ENCODE results near the gene MIGA2.

The MIGA2 gene

DNA sequence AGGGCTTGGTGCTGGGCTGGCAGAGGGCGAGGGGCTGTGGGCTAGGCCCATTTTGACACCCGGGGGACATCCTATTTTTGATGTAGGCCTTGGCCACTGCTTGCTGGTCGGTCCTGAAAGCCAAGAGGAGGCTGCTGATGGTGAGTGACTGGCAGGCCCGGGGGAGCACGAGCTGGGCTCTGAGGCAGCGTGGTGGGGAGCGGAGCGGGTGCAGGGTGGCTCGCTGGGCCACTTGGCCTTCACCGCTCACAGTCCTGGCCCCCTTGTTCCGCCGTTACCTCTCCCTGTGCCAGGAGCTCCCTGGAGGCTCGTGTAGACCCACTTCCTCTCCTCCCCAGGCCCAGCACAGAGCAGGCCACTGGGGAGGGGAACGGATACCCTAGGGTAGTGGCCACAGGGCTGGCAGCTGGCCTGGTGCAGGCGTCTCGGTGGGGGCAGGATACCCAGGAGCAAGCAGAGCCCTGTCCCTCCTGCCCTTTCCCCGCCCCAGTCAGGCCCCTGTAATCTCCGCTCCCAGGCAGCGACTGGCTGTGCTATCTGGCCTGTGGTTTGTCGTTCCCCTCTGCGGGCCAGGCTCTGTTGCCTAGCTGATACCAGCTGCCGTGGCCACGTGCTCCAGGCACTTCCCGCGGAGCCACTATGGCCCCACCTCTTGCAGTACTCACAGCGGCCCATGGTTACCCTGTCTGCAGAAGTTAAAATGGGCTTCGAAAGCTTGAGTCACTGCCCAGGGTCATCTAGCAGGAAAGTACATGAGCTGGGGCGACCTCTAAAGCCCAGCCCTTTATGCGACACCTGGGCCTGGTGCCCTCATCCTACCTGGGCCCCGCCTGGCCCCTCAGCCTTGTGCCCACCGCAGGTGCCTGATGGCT is 32.8 kb downstream of the MIGA2 start:
- DNase-seq (ENCODE audit: low spot score), result peak; percentile 58

DNA sequence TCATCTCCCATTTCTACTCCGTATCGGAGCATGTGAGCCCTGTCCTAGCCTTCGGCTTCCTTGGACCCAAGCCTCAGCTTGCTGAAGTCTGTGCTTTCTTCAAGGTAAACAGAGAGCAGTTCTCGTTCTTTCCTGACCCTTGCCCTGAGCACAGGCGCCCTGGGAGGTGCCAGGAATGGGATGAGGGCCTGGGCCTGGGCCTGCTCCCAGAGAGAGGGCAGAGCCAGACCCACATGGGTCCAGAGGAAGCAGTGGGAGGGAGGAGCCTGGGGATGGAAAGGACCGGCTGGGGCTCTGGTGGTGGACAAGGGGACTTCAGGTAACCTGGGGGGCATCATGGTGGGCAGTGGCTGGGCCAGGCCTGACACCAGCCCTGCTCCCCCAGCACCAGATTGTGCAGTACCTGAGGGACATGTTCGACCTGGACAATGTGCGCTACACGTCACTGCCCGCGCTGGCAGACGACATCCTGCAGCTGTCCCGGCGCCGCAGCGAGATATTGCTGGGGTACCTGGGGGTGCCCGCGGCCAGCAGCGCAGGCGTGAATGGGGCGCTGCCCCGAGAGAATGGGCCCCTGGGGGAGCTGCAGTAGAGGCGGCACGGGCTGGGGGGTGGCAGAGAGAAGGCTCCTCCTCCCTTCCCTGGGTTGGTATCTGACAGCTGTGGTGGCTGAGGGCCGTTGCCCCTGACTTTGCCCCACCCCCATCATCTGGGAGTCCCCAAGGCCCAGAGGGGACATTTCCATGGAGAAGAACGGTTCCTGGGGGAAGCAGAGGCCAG is 33.6 kb downstream of the MIGA2 start:
- DNase-seq (ENCODE audit: low spot score), result no peak
- TF ChIP-seq, protein P1, sequence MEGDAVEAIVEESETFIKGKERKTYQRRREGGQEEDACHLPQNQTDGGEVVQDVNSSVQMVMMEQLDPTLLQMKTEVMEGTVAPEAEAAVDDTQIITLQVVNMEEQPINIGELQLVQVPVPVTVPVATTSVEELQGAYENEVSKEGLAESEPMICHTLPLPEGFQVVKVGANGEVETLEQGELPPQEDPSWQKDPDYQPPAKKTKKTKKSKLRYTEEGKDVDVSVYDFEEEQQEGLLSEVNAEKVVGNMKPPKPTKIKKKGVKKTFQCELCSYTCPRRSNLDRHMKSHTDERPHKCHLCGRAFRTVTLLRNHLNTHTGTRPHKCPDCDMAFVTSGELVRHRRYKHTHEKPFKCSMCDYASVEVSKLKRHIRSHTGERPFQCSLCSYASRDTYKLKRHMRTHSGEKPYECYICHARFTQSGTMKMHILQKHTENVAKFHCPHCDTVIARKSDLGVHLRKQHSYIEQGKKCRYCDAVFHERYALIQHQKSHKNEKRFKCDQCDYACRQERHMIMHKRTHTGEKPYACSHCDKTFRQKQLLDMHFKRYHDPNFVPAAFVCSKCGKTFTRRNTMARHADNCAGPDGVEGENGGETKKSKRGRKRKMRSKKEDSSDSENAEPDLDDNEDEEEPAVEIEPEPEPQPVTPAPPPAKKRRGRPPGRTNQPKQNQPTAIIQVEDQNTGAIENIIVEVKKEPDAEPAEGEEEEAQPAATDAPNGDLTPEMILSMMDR (IDR thresholded peaks at IDR 0.05; ENCODE audit: extremely low read depth, missing control alignments), result no peak

More for the DNA sequence above, 32.8 kb downstream of the MIGA2 start:
- TF ChIP-seq, protein P1 (IDR thresholded peaks at IDR 0.05; ENCODE audit: extremely low read depth, missing control alignments), result no peak

DNA sequence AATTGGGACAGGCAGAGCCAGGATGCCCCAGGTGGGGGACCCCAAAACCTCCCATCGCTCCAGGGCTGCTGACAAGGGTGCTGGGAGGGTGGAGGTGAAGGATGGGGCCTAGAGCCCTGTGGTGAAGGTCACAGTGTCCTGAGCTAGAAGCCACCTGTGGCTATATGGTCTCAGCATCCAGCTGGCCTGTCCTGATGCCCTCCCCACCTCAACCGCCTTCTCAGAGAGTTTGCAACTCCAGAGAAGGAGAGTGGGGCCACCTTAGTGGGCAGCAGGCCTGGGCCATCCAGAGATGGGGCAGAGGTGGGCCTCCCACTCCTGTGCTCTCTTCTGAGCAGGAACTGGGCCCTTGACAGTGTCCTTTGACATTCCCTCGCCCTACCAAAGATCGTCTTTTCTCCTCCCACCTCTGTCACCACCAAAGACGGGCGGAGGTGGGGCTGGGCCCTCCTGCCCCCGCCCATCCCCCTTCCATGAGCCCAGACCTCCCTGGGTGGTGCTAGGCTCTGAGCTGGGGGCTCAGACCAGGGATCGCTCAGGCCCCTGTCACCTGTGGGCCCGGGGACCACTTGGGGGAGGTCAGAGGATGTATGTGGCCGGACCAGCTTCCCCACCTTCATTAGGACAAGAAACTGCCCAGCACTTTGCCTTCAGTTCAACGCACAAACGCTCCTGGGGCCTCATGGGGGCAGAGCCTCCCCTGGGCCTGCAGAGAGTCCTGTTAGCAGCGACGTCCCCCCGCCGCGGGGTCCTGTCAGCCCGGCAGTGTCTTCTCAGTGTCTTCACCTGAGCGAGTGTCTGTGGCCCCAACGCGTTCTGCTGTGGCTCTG is 34.5 kb downstream of the MIGA2 start:
- no peak for DNase-seq (ENCODE audit: low spot score)
- TF ChIP-seq, protein P1 (IDR thresholded peaks at IDR 0.05; ENCODE audit: extremely low read depth, missing control alignments), result no peak

DNA sequence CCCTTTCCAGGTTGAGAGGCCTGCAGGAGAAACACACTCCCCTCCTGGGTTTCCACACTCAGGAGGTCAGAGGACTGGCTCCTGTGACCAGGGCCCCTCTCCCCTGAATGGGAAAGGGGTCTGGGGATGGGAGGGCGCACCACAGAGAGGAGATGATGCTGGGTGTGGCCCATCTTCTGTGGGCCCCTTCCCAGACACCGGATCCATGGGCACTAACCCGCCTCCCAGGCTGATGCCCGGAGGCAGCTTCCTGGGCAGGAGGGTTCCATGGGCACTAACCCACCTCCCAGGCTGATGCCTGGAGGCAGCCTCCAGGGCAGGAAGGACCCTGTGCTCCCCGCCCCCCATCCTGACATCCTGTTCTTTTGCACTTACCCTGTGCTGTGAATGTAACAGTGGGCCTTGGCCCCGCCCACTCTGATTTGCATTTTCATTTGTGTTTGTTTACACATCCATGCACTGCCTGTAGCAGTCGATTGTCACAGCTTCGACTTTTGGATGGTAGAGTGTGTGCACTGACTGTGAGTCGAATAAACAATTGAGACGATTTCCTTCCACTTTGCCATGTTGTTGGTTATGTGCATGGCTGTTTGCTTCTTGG is 35.2 kb downstream of the MIGA2 start:
- TF ChIP-seq, protein P1 (IDR thresholded peaks at IDR 0.05; ENCODE audit: extremely low read depth, missing control alignments), result no peak
- DNase-seq (ENCODE audit: low spot score), result no peak

- DNase-seq (ENCODE audit: low spot score), result no peak
Observed at GRCh38 chr9:129072171-129072570, 35.7 kb downstream of the MIGA2 start.

DNA sequence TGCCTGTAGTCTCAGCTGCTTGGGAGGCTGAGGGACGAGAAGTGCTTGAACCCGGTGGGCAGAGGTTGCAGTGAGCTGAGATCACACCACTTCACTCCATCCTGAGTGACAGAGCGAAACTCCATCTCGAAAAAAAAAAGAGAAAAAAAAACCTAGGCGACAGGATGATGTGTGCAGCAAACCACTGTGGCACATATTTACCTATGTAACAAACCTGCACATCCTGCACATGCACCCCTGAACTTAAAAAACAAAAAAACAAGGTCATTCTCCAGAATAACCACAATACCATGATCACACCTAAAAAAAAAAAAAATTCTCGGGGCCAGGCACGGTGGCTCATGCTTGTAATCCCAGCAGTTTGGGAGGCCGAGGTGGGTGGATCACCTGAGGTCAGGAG is 37.0 kb downstream of the MIGA2 start:
- TF ChIP-seq, protein P1 (IDR thresholded peaks at IDR 0.05; ENCODE audit: extremely low read depth, missing control alignments), result no peak
- DNase-seq (ENCODE audit: low spot score), result no peak

More at GRCh38 chr9:129072171-129072570, 35.7 kb downstream of the MIGA2 start:
- TF ChIP-seq, protein P1 (IDR thresholded peaks at IDR 0.05; ENCODE audit: extremely low read depth, missing control alignments), result no peak

Data from GM20000 (cell line).